GM19193 (cell line): ENCODE data around the gene ACTA1.

Experiments
- POLR2A ChIP-seq: IDR thresholded peaks from 4 replicates; pipeline ENCODE4 v1.6.1; 2011; ENCODE audit not compliant: insufficient read depth, insufficient read length; ENCODE audit errors: extremely low read depth

ACTA1 gene

GRCh38 chr1:229448354-229448753 is 14.5 kb upstream of the ACTA1 start:
- TF ChIP-seq POLR2A: no peak

- no peak for TF ChIP-seq POLR2A
Measured at GRCh38 chr1:229447809-229448252, 13.9 kb upstream of the ACTA1 start.

- no peak for TF ChIP-seq POLR2A
Measured at GRCh38 chr1:229445828-229446227, 11.9 kb upstream of the ACTA1 start.

- no peak for TF ChIP-seq POLR2A
Measured at GRCh38 chr1:229440851-229441537, 7.1 kb upstream of the ACTA1 start.

- no peak for TF ChIP-seq POLR2A
Measured at GRCh38 chr1:229438021-229438420, 4.1 kb upstream of the ACTA1 start.

- no peak for TF ChIP-seq POLR2A
Measured at GRCh38 chr1:229437443-229437842, 3.5 kb upstream of the ACTA1 start.

- TF ChIP-seq POLR2A: no peak
Measured at GRCh38 chr1:229436201-229436600, 2.3 kb upstream of the ACTA1 start.

- no peak for TF ChIP-seq POLR2A
Measured at GRCh38 chr1:229434641-229435051, 752 bp upstream of the ACTA1 start.

- no peak for TF ChIP-seq POLR2A
Measured at GRCh38 chr1:229433364-229434004, 410 bp downstream of the ACTA1 start.

- TF ChIP-seq POLR2A: no peak
Measured at GRCh38 chr1:229432905-229433304, 989 bp downstream of the ACTA1 start.

- no peak for TF ChIP-seq POLR2A
Measured at GRCh38 chr1:229432116-229432461, 1.8 kb downstream of the ACTA1 start.

- no peak for TF ChIP-seq POLR2A
Measured at GRCh38 chr1:229431284-229432115, 2.4 kb downstream of the ACTA1 start.

- no peak for TF ChIP-seq POLR2A
Measured at GRCh38 chr1:229430761-229431283, 3.1 kb downstream of the ACTA1 start.

GRCh38 chr1:229428256-229428655 is 5.6 kb downstream of the ACTA1 start:
- no peak for TF ChIP-seq POLR2A

- no peak for TF ChIP-seq POLR2A
Measured at GRCh38 chr1:229427572-229427971, 6.3 kb downstream of the ACTA1 start.
